K562 (cell line): ENCODE measurements around the gene ZC3HAV1L. TPM values are rescaled to one million over a fixed set of nuclear protein-coding genes. Genes with fewer than 3 reads are reported as not detected.
A peak's percentile ranks its signal among the peaks of the same experiment; 100 is the strongest.
"Not testable (repeated sequence)": the region's sequence is repeated elsewhere in the genome, so short reads cannot be mapped to it uniquely, and the experiment has no call there.

ENCODE experiments used
- ATAC-seq: fragments of 200-7000 bp; cut with Tn5 transposase; 3 replicates; pipeline ENCODE4 v1.9.1; 2020; ENCODE audit warnings: moderate library complexity
- BruUV-seq: library from RNA; stranded (reverse); fragments of 400-500 nt; replicated peaks from 2 replicates; lab custom pipeline; 2021; lab: Mats Ljungman, UMichigan
- CTCF ChIA-PET: fragments of 300-600 bp; formaldehyde crosslinking; extraction: SDS; loops from one replicate; lab custom pipeline; 2021; ENCODE audit warnings: low intra/inter-chr PET ratio; lab: Yijun Ruan, JAX
- POLR2A ChIA-PET: fragments of 300-600, 350-650 bp; sonication (Branson Sonifier 250); formaldehyde crosslinking; extraction: SDS; loops from one replicate; lab custom pipeline; 2021; ENCODE audit warnings: antibody characterized with exemption, inconsistent platforms; lab: Yijun Ruan, JAX
- DNase-seq, 4 experiments: peaks; one replicate each; pipeline versions ENCODE4 v3.0.0 to v3.0.0-alpha.2; 2011 to 2018; ENCODE audit warnings: low spot score in 3 of 4, mixed read lengths in 3 of 4; ENCODE audit errors: extremely low read depth in 1 of 4
- FAIRE-seq: peaks from 2 replicates; lab custom pipeline; 2011; peaks lifted over from hg19 to GRCh38; lab: Jason Lieb, UNC
- H2AFZ ChIP-seq: 2 replicates; pipeline ENCODE4 v1.6.0; 2011; ENCODE audit warnings: low read depth, low read length, control low read depth, inconsistent platforms
- H3K27ac ChIP-seq: fragments of 200-600 bp; 3 replicates; pipeline ENCODE4 v1.8.0; 2011; ENCODE audit warnings: low read depth, mild to moderate bottlenecking, control low read depth, inconsistent platforms, low read length, moderate library complexity, mixed read lengths; ENCODE audit errors: extremely low read depth
- H3K27me3 ChIP-seq, 2 experiments: fragments of 300-600 bp in 1 of 2; 2 replicates in 1 of 2; 3 replicates in 1 of 2; pipeline versions ENCODE4 v1.6.0 to v1.8.0; 2011; ENCODE audit warnings: inconsistent platforms in 2 of 2, low read length in 2 of 2, mild to moderate bottlenecking in 1 of 2, mixed read lengths in 1 of 2, moderate library complexity in 1 of 2; ENCODE audit not compliant: control insufficient read depth in 2 of 2, insufficient read depth in 2 of 2
- H3K36me3 ChIP-seq: fragments of 300-600 bp; 3 replicates; pipeline ENCODE4 v1.8.0; 2011; ENCODE audit warnings: mild to moderate bottlenecking, low read length, inconsistent platforms; ENCODE audit not compliant: control insufficient read depth, insufficient read depth
- H3K4me1 ChIP-seq, 2 experiments: fragments of 200-600 bp in 1 of 2; replicated peaks in 1 of 2; 2 replicates in 1 of 2; 3 replicates in 1 of 2; pipeline versions ENCODE4 v1.5.1 to v1.8.0; 2011; ENCODE audit warnings: inconsistent platforms in 2 of 2, low read length in 2 of 2, mild to moderate bottlenecking in 1 of 2, mixed read lengths in 1 of 2, moderate library complexity in 1 of 2; ENCODE audit not compliant: control insufficient read depth in 2 of 2, insufficient read depth in 2 of 2
- H3K4me2 ChIP-seq: 2 replicates; pipeline ENCODE4 v1.6.1; 2011; ENCODE audit warnings: low read length, control low read depth, inconsistent platforms, mixed read lengths; ENCODE audit not compliant: insufficient read depth
- H3K4me3 ChIP-seq: fragments of 200-600 bp; sonication (generic), shearing (Covaris generic); 2 replicates; pipeline ENCODE4 v1.5.1; 2016; ENCODE audit warnings: control low read depth, inconsistent platforms
- H3K79me2 ChIP-seq: fragments of 200-600 bp; 3 replicates; pipeline ENCODE4 v1.8.0; 2011; ENCODE audit warnings: low read length, inconsistent platforms; ENCODE audit not compliant: control insufficient read depth, insufficient read depth
- H3K9ac ChIP-seq, 2 experiments: 2 replicates each; pipeline versions ENCODE4 v1.6.0 to v1.6.1; 2011; ENCODE audit warnings: low read depth in 2 of 2, low read length in 2 of 2, control low read depth in 1 of 2, inconsistent platforms in 1 of 2, mild to moderate bottlenecking in 1 of 2, mixed read lengths in 1 of 2; ENCODE audit not compliant: insufficient read depth in 1 of 2
- H3K9me1 ChIP-seq: one replicate; pipeline ENCODE4 v1.6.0; 2011; ENCODE audit warnings: inconsistent platforms, mild to moderate bottlenecking, low read length, moderate library complexity; ENCODE audit not compliant: control insufficient read depth, insufficient read depth
- H3K9me3 ChIP-seq: replicated peaks from 2 replicates; pipeline ENCODE4 v1.5.1; 2011; ENCODE audit warnings: low read depth, low read length, inconsistent platforms; ENCODE audit not compliant: control insufficient read depth, insufficient read depth
- H4K20me1 ChIP-seq: replicated peaks from 2 replicates; pipeline ENCODE4 v1.6.1; 2011; ENCODE audit warnings: low read length, inconsistent platforms, mixed read lengths; ENCODE audit not compliant: control insufficient read depth, insufficient read depth
- FOXP1 ChIP-seq: sonication (generic); formaldehyde crosslinking; IDR thresholded peaks from 2 replicates; pipeline ENCODE4 v1.8.0; 2022; ENCODE audit warnings: mild to moderate bottlenecking, missing genetic modification reagents
- MAFG ChIP-seq: fragments of 450-650 bp; conservative IDR thresholded peaks from 2 replicates; pipeline ENCODE4 v1.6.1; 2016; ENCODE audit warnings: missing genetic modification characterization, missing compliant biosample characterization
- NFE2 ChIP-seq: IDR thresholded peaks from 2 replicates; pipeline ENCODE4 v1.6.1; 2014; ENCODE audit warnings: antibody characterized with exemption, low read depth
- PBX2 ChIP-seq, 2 experiments: IDR thresholded peaks in 1 of 2; conservative IDR thresholded peaks in 1 of 2; 2 replicates each; pipeline ENCODE4 v1.6.1; 2016; ENCODE audit warnings: low read depth in 2 of 2, mild to moderate bottlenecking in 1 of 2, missing compliant biosample characterization in 1 of 2, missing genetic modification characterization in 1 of 2, moderate library complexity in 1 of 2
- SPI1 ChIP-seq: IDR thresholded peaks from 2 replicates; pipeline ENCODE4 v1.6.1; 2011; ENCODE audit warnings: low read depth, low read length, control low read depth, borderline replicate concordance
- SRF ChIP-seq, 2 experiments: fragments of 250-450, 450-650 bp in 1 of 2; sonication (Bioruptor Pico) in 1 of 2; sonication (generic) in 1 of 2; formaldehyde crosslinking; IDR thresholded peaks; 2 replicates each; pipeline versions ENCODE4 v1.5.0 to v1.5.1; 2020 to 2022; ENCODE audit warnings: mild to moderate bottlenecking in 1 of 2, missing genetic modification reagents in 1 of 2
- YY1 ChIP-seq, 3 experiments: IDR thresholded peaks; 2 replicates each; pipeline ENCODE4 v1.6.1; 2011; ENCODE audit warnings: low read length in 2 of 3, mild to moderate bottlenecking in 2 of 3, moderate library complexity in 2 of 3, borderline replicate concordance in 1 of 3, control low read depth in 1 of 3, low read depth in 1 of 3; ENCODE audit not compliant: insufficient read depth in 3 of 3, insufficient replicate concordance in 2 of 3, control insufficient read depth in 1 of 3, insufficient read length in 1 of 3; ENCODE audit errors: extremely low read depth in 1 of 3
- ZBTB33 ChIP-seq: sonication (generic); formaldehyde crosslinking; IDR thresholded peaks from 2 replicates; pipeline ENCODE4 v1.8.1; 2023; ENCODE audit warnings: mild to moderate bottlenecking, missing genetic modification reagents
- ZNF212 ChIP-seq: fragments of 450-650 bp; formaldehyde crosslinking; IDR thresholded peaks from 2 replicates; pipeline ENCODE4 v1.4.0; 2020; ENCODE audit warnings: mild to moderate bottlenecking
- WGBS: fragments of 100-300 bp; shearing (Covaris generic); methylation state at CpG from one replicate; pipeline ENCODE4 v1.1.6; 2016; ENCODE audit warnings: low coverage, mixed read lengths; ENCODE audit not compliant: insufficient coverage; ENCODE audit errors: missing lambda C conversion rate; 5-methylcytosine and 5-hydroxymethylcytosine counted together
- in situ Hi-C: fragments of 300-500 bp; cut with MboI; formaldehyde crosslinking; loops from 4 replicates; pipeline ENCODE4 v1.15.0; 2018; ENCODE audit warnings: inconsistent platforms, mixed read lengths
- intact Hi-C: fragments of 100-400 bp; cut with micrococcal nuclease; formaldehyde crosslinking; loops from 2 replicates; pipeline ENCODE4 v1.14.2; 2022
- polyA plus RNA-seq, 8 experiments: library from polyadenylated mRNA; depleted of rRNA in 4 of 8; stranded (reverse) in 5 of 8; unstranded in 3 of 8; fragments of >200 nt; fragmentation: Nextera tagmentation in 2 of 8; fragmentation: Illumina TruSeq in 1 of 8; extraction: Ambion mirVana in 2 of 8; extraction: Trizol in 1 of 8; gene quantifications; 2 replicates each; pipeline versions ENCODE4 v1.2.1 to v1.2.3, GENCODE V29; 2011 to 2014; ENCODE audit warnings: inconsistent platforms in 1 of 8, missing spikeins in 1 of 8
- total RNA-seq, 7 experiments: library from RNA; depleted of rRNA in 6 of 7; stranded (reverse); fragments of >200 nt in 6 of 7; fragmentation: Illumina TruSeq in 2 of 7; extraction: Trizol in 2 of 7; gene quantifications; 2 replicates each; pipeline versions ENCODE4 v1.2.1 to v1.2.3, GENCODE V29; 2011 to 2021; ENCODE audit warnings: low replicate concordance in 1 of 7

Gene ZC3HAV1L
- total and polyA plus RNA-seq, 9 of the 15 experiments (the other 6 are each of a cell fraction or from before 2014, with no cell fraction given), result not detected

- peaks cover 82% of the 10 kb centered on the region for H3K36me3 ChIP-seq
- intact Hi-C loops, result loop anchor here (5.0 kb wide), 1 partner anchor 37 kb away; no protein-coding TSS in a partner anchor
- H4K20me1 ChIP-seq, H3K9me3 ChIP-seq, H3K4me2 ChIP-seq, H3K4me3 ChIP-seq, DNase-seq, H3K9me1 ChIP-seq, H2AFZ ChIP-seq, FAIRE-seq, in situ Hi-C loops, H3K4me1 ChIP-seq, CTCF ChIA-PET, BruUV-seq, ATAC-seq, H3K9ac ChIP-seq, H3K27me3 ChIP-seq, H3K27ac ChIP-seq, H3K79me2 ChIP-seq: not testable (repeated sequence)
- 95% methylated on average over 14 of the region's 14 CpGs for WGBS
- POLR2A ChIA-PET, result interaction anchor here (0.7 to 1.3 kb wide), 6 partner anchors 9 to 1159 kb away, joined by 3 to 5 read pairs (median 3); no protein-coding TSS in a partner anchor
Measured at GRCh38 chr7:139054656-139055055, 18.8 kb upstream of the ZC3HAV1L start.

- Histone ChIP-seq H3K9me3 (no peaks in the 10 kb centered on the region), H3K4me3 (no peak overlapping the region), H3K36me3 (peaks cover 83% of the 10 kb centered on the region), H3K27me3 (no peaks in the 10 kb centered on the region), H3K79me2 (no peaks in the 10 kb centered on the region), H3K9ac (no peak overlapping the region), H4K20me1 (no peaks in the 10 kb centered on the region), H2AFZ (no peak overlapping the region), H3K9me1 (no peaks in the 10 kb centered on the region), H3K27ac (no peak overlapping the region), H3K4me1 (peaks cover 0 to 3% of the 10 kb centered on the region in 2 experiments; a peak in 1 of 5 replicates), H3K4me2 (no peak overlapping the region)
- BruUV-seq, result no TSS peak
- ATAC-seq (peak; percentile 49), FAIRE-seq (no peak), DNase-seq (no peak)
- intact Hi-C loops, result no loop called here
- WGBS, result 65% methylated on average over 2 of the region's 2 CpGs
- in situ Hi-C loops, result no loop called here
- CTCF ChIA-PET, result interaction anchor here (0.5 kb wide), 1 partner anchor 10 kb away, joined by 4 read pairs; no protein-coding TSS in a partner anchor
- POLR2A ChIA-PET, result interaction anchor here (0.7 to 1.3 kb wide), 5 partner anchors 9 to 286 kb away, joined by 3 to 5 read pairs (median 3); no protein-coding TSS in a partner anchor
- TF ChIP-seq YY1 (IDR thresholded peaks at IDR 0.05; ENCODE audit: borderline replicate concordance in 1 of 3, control insufficient read depth in 1 of 3, extremely low read depth in 1 of 3, insufficient read depth in 3 of 3, insufficient read length in 1 of 3, insufficient replicate concordance in 2 of 3, low read depth in 1 of 3, low read length in 2 of 3), result no peak
- TF ChIP-seq SPI1, result peak; percentile 63; the same call in 1 of the 2 replicates
- 0 out of 2 replicates have a peak, but pooled peaks have one; percentile 24 for TF ChIP-seq ZBTB33 (CRISPR knock-in tag)
- TF ChIP-seq SRF (CRISPR knock-in tag; IDR thresholded peaks at IDR 0.05), result no peak
- TF ChIP-seq FOXP1, result no peak
- no peak for TF ChIP-seq ZNF212 (CRISPR knock-in tag)
- TF ChIP-seq NFE2, result peak; percentile 75
- peak; percentile 48 for TF ChIP-seq MAFG
- TF ChIP-seq PBX2 (CRISPR knock-in tag; IDR thresholded peaks at IDR 0.05; ENCODE audit: low read depth), result no peak
- TF ChIP-seq PBX2 (tag; conservative IDR thresholded peaks at IDR 0.05; ENCODE audit: low read depth), result peak; percentile 94
Measured at GRCh38 chr7:139054101-139054500, 18.3 kb upstream of the ZC3HAV1L start.
